Ramos (cell line): ENCODE measurements around the gene FAM83D.

Experiments used
- in situ Hi-C: fragments of 300-500 bp; cut with MboI; formaldehyde crosslinking; loops from one replicate; pipeline ENCODE4 v1.14.3; 2022; ENCODE audit warnings: low sequenced_read_pairs; ENCODE audit not compliant: unreplicated experiment

The FAM83D gene

DNA sequence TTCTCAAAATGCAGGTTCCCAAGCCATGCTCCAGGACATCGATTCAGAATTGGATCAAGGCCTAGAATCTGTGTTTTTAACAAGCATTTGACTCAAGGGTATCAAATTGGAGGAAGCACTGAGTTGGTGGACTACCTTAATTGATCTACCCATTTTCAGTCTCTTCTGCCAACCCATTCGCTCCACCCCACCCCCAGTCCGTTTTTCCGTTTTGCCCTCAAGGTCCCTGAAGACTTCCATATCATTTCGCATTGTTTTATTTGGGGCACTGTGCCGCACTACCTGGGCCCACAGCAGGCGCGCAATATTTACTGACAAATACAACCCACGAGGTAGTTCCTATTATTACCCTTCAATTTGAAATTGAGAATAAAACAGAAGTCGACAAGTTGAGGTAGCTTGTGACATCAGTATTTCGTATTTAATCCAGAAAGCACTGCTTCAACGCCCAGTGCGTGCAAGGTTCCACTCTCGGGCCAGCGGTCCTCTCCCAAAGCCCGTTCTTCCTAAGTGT is 35.4 kb downstream of the FAM83D start:
- in situ Hi-C loops, result no loop called here

DNA sequence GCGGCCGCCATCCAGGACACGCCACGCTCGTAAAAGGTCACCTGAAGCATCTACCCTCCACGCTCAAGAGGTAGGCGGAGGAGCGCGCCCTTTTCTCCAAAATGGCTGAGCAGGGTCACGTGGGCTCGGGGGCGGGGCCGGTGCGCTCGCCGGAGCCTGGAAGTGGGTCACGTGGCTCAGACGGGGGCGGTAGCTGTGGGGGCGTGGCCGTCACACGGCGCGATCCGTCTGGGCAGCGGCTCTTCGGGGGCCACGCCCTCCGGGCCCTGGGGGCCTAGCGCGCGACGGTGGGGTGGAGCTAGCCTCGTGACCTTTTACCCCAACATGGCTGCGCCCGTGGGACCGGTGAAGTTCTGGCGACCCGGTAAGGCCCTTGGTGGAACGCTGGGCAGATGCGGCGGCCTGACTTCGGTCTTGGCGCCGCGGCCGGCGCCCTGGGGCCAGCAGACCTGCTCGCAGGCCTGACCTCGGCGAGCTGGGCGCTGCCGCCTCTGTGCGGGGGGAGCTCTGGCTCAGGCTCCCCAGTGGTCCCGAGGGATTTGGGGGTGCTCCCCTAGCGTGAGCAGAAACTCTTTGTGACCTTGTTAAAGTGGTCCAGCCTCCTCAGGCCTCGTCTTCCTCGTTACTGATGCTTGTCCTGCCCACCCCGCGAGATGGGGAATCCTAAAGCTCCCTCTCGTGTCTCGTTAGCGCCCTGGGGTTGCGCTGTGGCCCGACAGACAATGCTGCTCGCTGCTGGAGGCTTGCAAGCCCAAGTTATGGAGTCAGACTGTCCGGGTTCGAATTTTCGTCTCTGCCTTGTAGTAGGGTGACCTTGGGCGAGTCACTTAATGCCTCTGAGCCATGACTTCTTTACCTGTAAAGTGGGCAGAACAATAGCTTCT is 36.1 kb downstream of the FAM83D start, which contains the start of gene DHX35:
Gene DHX35, plus strand, starts transcription at position 301 of the 884 bp plus-strand sequence. Its CDS starts 24 bp downstream, at position 325.
- in situ Hi-C loops, result no loop called here

DNA sequence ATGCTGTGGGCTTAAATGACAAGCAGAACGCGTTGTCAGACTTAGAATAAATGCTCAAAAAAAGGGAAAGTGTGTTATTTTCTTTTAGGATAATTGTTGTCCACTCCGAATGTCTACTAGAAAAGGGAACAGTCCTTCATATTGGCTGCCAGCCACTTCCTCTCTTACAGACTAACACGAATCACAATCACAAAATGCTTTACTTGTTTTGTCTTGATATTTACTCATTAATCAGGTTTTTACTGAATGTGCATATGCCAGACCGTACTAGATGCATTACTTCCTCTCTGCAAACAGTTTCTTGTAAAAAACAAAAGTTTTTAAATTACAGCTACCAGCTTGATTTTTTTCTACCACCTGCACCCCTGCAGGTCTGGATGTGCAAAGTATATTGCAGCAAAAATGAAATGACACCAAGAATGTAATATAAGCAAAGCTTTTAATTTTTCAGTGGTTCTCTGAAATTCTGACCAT is 36.7 kb downstream of the FAM83D start:
- in situ Hi-C loops, result no loop called here

DNA sequence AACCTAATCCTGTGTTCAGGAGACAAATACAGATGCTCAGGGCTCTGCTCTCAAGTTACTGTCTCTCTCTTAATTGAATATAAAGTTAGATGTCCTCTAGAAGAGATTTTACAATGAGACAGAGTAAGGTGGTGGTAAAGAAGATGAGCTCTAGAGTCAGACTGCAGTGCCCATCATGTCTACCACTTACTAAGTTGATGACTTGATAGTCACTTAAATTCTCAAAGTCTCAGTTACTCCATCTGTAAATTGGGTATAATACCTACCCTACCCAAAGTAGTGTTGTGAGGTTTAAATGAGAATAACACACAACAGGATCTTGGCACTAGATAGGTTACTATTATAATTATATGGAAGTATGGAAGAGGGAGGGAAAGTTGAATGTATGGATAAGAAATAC is 37.5 kb downstream of the FAM83D start:
- in situ Hi-C loops, result no loop called here

DNA sequence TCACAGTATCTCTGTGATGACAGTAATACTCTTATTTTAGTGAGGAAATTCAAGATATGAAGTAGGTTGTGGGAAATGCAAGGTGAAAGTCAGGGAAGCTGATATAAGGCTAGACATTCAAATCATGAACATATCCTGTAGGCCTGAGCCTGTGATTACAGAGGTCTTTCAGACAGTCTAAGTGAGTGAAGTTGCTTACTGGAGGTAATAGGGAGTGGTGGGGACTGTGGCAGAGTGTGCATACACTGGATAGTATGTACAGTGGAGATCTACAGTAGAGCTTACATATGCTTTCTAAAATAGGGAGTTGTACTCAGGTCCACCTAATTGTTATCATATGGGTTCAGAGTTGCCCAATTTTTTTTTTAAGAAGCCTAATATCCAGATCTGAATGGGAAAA is 39.0 kb downstream of the FAM83D start:
- in situ Hi-C loops, result no loop called here

DNA sequence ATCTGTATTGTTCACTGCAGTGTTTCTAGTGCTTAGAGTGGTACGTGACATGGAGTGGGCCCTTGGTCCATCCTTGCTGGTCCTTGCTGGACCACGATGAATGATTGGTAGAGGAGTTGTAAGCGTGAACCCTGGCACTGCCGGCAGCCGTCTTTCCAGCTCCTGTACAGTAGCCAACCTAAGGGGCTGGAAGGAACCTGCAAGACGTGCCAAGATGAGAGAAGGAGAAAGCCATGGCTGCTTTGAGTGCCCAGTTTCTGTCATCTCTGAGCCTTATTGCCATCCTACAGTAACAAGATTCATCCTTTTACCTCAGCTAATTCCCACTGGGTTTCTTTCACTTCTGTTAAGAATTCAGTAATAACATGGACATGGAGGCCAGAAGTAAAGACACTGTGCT is 41.9 kb downstream of the FAM83D start:
- in situ Hi-C loops, result no loop called here

DNA sequence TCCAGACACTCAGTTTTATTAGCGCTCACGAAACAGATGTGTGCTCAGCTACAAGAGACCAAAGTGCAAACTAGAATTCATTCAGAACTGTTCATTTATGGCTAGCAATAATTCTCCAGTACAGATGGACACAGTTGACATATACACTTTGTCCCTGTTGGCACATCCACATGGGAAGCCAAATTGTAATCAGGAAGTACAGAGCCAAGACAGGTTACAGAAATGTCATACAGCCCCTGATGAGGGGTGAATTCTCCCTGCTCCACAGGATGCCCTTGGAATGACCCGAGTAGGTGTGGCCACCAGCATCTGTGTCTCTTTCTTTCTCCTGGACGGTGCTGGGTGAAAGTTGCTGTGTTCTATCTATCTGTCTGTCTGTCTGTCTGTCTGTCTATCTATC is 43.5 kb downstream of the FAM83D start:
- in situ Hi-C loops, result no loop called here

DNA sequence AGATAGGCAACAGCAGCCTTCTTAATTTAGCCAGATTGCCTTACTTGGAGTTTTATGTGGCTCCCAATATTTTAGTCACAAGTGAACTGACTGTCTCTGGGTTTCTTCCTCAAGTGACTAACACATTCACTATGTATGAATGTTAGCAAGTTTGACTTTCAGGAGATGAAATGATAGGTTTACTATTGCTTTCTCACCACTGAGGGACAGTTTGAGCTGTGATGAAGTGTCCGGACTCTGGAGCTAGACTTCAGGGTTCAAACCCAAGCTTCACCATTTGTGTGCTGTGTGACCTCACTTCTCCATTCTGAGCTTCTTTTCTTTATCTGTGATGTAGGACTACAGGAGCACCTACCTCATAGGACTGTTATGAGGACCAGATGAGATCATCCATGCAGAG is 44.1 kb downstream of the FAM83D start:
- in situ Hi-C loops, result no loop called here

DNA sequence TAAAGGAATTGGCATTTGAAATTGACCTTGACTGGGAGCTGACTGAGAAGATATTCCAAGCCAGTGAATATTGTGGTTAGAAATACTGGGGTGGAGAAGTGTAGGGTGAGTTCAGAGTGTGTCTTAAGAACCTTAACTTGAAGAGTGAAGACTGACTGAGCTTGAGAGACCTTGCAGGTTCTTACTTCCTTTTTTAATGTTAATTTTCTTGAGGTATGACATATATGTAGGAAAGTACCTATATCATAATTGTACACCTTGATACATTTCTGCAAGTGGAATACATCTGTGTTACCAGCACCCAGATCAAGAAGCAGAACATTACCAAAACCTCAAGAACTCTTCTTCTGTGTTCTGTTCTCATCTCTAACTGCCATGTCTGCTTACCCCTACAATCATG is 46.9 kb downstream of the FAM83D start:
- in situ Hi-C loops, result no loop called here

DNA sequence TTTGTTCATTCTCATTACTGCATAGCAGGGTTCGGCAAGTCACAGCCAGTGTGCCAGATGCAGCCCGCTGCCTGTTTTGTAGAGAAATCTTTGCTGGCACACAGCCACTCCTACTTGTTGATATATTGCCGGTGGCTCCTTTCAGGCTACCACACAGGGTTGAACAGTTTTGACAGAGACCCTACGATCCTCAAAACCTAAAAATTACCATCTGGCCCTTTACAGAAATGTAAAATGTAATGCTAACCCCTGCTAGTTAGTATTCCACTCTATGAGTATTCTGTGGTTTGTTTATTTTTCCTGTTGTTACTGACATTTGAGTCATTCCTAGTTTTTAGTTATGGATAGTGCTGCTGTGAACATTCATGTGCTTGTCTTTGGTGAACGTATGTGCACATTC is 47.4 kb downstream of the FAM83D start:
- in situ Hi-C loops, result no loop called here

DNA sequence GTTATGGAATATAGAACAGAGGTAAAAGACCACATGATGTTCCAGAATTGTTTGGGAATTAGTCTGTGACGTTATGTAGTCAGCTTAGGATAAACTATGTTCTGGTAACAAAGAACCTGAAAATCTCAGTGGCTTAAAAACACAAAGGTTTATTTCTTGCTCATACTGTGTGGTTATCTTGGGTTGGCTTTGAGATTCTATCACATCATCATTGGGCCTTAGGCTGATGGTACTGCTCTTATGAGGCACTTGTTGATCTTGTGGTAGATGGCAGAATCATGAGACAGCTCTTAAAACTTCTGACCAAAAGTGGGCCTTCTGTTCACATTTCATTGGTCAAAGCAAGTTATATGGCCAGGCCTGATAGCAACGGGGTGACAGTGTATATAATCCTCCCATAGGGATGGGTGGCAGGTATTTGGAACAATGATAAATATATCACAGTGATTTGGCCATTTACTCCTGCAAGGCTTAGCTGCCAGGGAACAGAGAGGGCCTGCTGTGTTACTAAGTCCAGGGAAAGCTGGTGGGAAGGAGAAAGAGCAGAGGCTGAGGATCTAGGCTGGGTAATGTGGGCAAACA is 49.4 kb downstream of the FAM83D start:
- in situ Hi-C loops, result no loop called here

DNA sequence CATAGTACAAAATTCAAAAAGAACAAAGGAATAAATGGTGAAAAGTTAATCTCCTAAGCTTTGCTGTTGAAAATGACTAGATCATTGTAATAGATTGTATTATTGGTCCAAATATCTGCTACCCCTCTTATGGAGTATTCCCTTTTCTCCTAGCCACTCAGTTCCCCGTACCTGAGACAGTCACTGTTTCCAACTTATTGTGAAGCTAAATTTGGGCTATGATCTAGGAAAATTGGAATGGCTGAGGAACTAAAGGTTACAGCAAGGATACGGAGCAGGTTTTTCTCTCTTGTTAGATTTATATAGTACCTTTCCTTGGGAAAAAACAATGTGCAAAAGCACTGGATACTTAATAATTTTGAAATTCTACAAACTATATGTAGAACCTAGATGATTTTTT is 53.2 kb downstream of the FAM83D start:
- in situ Hi-C loops, result no loop called here

DNA sequence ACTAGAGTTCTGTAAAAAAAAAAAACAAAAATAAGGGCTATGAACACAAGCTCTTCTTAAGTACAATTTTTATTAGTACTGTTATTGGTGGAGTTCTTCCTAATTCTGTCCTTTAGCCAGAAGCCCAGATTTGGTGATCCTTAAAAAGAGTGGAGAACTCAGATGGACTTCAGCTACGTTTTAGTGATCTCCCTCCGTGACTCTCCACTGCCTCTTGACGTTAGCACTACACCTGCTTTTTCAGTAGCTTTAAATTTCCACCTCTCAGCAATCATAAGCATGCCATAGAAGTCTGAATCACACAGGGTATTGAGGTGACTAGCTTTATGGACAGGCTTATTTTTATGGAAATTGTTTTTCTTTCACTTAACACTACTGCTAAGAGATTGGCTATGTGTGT is 53.6 kb downstream of the FAM83D start:
- in situ Hi-C loops, result no loop called here

DNA sequence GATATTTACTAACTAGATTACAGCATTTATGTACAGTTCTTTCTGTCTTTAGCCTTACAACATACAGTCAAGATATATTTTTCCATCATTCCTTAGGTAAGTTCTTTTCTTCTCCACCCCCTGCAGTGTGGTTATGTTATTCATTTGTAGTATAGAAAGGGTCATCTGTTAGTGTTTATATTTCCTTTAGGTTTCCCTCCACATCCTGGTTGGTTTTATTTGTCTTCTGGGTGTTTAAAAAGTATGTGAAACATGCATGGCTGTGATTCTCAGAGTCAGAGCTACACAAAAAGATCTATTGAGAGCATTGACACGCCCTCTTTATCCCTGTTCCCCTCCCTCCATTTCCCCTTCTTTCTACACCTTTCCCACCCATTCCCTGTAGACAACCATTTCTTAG is 56.1 kb downstream of the FAM83D start:
- in situ Hi-C loops, result no loop called here

DNA sequence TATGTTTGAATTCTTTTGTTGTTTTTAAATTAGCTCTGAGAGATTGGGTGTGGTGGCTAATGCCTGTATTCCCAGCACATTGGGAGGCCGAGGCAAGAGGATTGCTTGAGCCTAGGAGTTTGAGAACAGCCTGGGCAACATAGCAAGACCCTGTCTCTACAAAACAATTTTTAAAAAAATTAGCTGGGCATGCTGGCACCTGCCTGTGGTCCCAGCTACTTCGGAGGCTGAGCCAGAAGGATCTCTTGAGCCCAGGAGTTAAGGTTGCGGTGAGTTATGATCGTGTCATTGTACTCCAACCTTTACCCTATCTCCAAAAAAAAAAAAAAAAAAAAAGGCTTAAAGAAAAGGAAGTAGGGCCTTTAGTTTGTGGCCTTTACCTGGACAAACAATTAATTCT is 58.8 kb downstream of the FAM83D start:
- in situ Hi-C loops, result no loop called here

DNA sequence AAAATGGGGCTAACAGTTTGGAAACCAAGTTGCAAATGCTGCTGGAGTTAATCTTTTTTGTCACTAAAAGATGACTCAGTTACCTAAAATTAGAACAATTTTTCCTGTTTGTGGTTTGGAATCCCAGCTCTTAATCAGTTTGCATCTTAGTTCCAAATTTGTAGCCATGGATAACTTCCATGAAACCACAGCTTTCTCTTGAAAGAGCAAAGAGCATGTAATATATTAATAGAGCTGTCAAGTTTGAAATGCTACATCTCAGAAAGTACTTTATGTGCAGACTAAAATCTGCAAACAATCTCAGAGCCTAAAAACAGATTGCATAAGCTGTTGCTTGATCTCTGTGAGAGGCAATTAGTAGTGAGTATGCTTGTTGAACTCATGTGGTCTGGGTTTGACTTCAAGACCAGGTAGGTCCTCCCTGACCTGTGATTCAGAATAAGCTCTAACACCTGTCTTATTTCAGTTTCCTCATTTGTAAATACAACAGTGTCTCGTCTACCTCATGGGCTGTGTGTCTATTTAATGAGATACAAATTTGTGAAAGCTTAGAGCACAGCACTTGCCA is 59.5 kb downstream of the FAM83D start:
- in situ Hi-C loops, result no loop called here

DNA sequence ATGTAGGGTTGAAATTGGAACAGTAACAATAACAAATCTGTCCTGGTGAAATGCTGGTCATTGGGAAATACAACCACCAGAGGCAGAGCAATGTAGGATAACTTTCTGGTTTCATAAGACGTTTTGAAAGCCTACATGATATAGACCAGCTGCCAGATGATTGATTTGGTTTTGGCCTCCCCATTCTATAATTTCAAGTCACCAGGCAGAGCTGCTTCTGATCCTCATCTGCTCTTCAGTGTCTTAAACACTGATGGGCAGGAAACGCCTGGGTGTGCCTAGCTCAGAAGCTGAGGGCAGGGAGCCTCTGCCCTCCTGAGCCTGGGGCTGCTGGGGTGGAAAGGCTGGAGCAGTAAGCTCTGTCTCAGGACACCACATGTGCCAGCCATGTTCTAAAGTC is 60.4 kb downstream of the FAM83D start:
- in situ Hi-C loops, result no loop called here

DNA sequence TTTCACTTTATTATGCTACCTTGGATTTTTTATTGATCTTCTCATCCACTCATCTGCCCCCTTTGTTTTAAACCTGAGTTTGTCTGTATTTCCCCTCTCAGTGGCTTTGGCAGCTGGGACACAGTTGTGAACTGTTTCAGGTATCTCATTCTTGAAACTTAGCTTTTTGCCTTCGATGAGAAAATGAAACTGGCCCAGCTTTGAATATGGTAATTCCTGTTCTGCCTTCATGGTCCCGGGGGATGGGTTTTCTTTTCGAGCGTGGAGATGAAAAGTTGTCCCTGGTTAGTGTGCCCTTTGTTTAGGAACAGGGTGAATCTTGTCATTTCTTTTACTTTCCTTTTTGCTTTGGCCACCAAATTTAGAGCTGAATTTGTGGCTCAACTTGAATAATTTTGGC is 61.6 kb downstream of the FAM83D start:
- in situ Hi-C loops, result no loop called here

DNA sequence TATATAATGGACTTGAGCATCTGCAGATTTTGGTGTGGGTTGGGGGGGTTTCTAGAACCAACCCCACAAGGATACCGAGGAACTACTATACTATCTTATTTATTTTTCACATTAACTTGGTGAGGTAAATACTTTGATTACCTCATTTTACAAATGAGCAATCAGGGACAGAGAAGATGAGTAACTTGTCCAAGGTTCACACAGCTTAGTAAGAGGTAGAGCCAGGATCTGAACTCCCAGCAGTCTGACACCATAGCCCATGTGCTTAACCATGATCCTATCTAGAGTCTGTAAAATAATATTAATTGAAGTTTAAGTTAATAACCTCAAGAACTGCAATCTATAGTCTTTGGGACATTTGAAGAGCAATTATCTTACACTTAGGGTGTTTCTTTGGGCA is 64.5 kb downstream of the FAM83D start:
- in situ Hi-C loops, result no loop called here

DNA sequence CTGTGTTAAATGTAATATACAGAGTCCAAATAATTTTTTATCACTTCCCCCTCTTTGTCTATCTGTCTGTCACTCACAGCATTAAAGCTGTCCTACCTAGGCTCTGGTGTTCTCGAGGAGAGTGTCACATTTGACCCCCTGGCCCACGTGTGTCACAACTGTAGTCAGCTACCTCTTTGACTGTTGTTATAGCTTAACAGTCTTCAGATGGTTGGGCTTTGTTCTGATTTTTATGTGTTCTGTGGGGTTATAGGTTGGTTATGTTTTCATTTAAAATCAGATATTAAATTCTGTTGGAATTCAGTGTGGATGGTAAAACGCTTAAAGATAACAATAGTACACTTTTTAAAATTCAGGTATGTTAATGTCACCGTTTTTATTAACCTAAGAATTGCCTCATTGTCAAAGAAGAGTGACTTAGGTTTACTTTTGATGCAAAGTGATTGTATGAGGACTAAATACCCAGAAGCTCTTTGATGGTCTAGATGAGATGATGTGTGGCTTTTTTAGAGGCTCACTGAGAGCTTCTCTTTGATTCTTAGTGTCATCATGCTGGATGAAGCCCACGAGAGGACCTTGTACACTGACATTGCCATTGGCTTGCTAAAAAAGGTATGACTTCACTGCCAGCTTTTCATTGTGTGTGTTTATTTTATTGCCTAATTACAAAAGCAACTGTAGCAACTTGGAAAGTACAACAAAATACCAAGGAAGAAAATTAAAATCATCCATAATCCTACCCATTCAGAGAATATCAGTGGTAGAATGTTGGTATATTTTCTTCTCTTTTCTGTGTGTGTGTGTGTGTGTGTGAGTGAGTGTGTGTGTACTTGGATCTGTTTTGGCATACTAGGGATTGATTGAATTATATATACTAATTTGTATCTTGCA is 65.8 kb downstream of the FAM83D start:
- in situ Hi-C loops, result no loop called here
